Measurements from ENCODE around the gene PLA2G3.
A peak's percentile ranks its signal among the peaks of the same experiment; 100 is the strongest.
"Not testable (repeated sequence)": the region's sequence is repeated elsewhere in the genome, so short reads cannot be mapped to it uniquely, and the experiment has no call there.

The PLA2G3 gene, protein sequence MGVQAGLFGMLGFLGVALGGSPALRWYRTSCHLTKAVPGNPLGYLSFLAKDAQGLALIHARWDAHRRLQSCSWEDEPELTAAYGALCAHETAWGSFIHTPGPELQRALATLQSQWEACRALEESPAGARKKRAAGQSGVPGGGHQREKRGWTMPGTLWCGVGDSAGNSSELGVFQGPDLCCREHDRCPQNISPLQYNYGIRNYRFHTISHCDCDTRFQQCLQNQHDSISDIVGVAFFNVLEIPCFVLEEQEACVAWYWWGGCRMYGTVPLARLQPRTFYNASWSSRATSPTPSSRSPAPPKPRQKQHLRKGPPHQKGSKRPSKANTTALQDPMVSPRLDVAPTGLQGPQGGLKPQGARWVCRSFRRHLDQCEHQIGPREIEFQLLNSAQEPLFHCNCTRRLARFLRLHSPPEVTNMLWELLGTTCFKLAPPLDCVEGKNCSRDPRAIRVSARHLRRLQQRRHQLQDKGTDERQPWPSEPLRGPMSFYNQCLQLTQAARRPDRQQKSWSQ

DNA sequence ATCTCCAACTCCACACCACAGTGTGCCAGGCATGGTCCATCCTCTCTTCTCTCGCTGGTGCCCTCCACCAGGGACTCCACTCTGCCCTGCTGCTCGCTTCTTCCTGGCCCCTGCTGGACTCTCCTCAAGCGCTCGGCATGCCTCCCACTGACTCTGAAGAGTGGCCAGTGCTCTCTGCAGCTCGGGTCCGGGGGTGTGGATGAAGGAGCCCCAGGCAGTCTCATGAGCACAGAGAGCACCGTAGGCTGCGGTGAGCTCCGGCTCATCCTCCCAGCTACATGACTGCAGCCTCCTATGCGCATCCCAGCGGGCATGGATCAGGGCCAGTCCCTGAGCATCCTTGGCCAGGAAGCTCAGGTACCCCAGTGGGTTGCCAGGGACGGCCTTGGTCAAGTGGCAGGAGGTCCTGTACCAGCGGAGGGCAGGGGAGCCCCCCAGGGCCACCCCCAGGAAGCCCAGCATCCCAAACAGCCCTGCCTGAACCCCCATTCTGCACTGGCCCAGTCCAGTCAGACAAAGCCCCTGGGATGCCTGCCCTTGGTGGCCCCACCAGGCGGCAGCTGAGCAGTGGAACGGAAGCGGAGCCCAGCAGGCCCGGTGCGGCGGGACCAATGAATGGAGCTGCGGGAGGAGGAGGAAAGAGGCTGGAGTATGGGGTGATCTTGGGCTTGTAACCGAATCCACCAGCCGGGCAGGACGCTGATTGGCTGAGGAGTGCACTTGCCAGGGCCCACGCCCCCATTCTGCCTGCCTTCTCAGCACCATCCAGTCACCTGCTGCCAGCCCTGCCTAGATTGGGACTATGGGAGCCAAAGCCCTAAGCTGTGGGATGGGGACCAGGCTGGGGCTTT lies at the start of gene PLA2G3:
Gene PLA2G3, minus strand, starts transcription at position 643 of the 851 bp plus-strand sequence. Its CDS starts 154 bp downstream, at position 489.
- DNase-seq (ENCODE audit: low read depth) = no peak

DNA sequence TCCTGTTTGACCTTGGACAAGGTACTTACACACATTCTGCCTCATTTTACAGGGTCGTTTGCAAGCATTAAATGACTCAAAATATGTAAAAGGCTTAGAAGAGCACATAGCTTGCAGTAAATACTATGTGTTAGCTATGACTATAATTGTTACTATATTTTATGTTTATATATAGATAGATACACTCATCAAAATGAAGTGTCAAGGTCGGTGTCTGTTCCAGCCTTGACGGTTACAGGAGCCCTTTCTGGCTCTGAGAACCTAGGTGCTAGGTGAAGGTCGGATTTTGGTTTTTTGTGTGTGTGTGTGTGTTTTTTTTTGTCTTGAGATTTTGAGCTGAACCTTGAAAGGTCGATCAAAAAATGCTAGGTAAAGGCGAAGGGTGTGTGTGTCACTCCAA lies 47.3 kb upstream of the PLA2G3 start:
- DNase-seq (ENCODE audit: low read depth) = no peak

DNA sequence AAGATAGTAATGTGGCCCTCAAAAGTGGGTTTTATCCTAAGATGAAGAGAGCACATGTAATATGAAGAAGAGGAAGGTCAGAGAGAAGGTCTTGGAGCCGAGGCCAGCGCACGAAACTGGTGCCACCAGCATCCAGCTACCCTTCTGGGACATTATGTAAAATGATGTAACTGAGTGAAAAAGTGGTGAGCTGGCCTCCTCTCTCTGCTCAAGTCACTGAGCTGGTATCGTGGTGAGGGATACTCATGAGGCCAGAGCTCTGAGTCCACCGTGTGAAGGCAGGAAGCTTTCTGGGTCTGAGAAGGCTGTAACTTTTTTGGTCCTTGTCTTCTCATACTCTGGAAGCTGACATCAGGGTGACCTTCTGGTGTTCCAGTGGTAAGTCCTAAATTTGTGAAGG lies 44.7 kb upstream of the PLA2G3 start:
- DNase-seq (ENCODE audit: low read depth) = no peak

DNA sequence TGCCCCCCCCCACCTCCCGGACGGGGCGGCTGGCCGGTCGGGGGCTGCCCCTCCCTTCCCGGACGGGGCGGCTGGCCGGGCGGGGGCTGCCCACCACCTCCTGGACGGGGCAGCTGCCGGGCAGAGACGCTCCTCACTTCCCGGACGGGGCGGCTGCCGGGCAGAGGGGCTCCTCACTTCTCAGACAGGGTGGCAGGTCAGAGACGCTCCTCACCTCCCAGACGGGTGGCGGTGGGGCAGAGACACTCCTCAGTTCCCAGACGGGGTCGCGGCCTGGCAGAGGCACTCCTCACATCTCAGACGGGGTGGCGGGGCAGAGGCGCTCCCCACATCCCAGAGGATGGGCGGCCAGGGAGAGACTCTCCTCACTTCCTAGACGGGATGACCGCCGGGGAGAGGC lies 43.7 kb upstream of the PLA2G3 start:
- DNase-seq (ENCODE audit: low read depth) = no peak

DNA sequence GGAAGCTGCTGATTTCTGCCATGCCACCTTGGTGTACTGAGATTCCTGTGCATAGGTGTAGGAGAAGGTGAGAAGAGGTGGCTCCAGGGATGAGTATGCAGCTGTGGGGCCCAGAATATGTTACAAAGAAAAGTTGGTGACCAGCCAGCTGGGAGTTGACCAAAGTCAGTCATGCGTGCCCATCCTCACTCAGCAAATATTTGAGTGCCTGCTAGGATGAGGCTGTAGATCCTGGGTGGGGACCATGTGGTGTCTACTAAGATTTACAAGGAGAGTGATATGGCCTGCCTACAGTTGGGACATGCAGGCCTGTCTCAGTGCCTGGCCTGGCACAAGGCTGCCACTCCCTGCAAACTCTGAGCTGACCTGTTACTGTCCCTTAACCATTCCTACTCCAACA lies 39.0 kb upstream of the PLA2G3 start:
- peak; percentile 61 for DNase-seq (ENCODE audit: low read depth)

DNA sequence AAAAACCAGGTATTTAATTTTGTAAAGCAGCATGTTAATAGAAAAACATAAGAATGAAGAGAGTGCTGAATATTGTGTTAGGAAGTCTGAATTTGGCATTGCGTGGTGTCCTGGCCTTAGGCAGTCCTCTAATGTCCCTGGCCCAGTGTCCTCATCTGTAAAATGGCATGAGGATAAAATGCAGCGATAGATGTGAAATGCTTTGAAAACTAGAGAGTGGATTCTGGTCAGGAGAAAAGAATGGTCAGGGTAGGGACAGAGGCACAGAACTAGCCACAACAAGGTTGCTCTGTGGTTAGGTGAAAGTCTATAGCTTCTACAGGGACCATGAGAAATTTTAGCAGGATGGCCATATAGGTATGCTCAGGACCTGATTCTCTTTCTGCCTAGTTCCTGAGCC lies 38.6 kb upstream of the PLA2G3 start:
- no peak for DNase-seq (ENCODE audit: low read depth)

DNA sequence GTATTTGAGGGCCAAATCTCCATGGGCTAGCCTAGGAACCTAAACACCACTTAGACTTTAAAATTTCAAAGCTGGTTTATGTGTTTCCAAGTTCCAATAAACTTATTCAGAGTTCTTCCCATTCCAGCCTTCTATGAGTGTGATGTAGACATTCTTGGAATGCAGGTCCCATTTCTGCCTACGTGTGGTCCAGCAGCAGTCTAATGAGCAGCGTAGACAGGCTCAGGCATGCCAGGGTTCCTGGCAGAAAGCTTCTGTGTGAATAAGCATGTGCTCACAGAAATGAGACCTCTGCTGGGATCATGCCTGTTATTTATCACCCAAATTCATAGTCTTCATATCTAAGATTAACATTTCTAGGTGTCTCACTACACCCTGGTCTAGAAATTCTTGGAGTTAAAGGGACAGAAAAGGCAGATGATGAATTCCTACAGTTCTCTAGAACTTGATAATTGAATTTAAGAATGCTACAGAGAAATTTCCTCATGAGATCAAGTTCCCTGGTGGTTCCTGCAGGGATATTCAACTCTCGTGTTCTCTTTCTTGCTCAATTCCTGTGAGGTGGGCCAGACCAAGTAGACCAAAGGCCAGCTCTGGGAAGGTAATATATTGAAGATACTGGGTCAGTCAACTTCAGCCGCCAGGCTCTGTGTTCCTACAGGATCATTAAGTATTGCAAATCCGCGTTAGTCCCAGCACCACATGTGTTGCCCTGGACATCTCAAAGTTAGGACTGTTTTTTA lies 37.3 kb upstream of the PLA2G3 start:
- DNase-seq (ENCODE audit: low read depth) = peak; percentile 82

DNA sequence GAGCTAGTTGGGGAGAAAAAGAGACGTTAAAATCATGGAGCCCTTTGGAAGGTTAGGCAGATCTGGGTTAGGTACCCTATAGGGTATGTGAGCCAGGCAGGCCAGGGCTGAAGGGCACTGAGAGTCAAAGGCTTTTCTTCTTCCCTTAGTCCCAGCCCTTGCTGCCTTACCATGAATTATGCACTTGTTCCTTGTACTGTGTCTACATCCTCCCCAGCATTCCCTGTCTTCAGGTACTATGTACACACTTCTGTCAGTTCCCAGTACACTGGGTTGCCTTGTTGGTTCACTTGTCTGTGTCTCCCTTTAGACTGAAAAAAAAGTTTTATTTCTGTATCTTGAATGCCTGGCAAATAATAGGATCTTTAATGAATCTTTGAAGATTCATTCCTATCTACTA lies 36.6 kb upstream of the PLA2G3 start:
- DNase-seq (ENCODE audit: low read depth) = no peak

DNA sequence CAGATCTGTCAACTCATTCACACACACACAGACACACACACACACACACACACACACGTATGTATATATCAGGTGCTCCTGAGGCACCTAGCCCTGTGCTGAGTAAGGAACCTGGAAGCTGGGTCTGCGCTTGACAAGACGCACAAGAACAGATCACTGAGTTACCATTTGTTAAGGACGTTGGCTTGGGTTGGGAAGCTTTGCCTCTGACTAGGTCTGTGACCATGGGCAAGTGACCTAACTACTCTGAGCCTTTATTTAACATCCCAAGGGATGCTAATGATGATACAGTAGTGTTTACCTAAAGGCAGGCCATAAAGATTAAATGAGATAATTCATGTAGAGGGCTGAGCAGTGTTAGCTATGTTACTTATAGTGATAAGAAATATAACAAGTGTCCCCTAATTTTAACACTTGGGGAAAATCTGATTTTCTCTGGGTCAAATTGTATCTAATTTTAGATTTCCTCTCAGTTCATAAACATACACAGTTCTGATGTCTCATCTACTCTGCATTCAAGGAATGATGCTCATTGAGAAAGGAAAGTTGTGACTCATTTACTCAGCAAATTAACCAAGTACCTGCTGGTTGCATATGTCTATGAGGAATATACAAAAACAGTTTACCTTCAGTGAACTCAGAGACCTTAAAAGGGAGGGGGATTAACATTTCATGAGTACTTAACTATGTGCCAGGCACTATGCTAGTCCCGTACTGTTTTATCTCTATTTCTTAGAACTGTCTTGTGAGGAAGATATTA lies 33.3 kb upstream of the PLA2G3 start:
- no peak for DNase-seq (ENCODE audit: low read depth)

DNA sequence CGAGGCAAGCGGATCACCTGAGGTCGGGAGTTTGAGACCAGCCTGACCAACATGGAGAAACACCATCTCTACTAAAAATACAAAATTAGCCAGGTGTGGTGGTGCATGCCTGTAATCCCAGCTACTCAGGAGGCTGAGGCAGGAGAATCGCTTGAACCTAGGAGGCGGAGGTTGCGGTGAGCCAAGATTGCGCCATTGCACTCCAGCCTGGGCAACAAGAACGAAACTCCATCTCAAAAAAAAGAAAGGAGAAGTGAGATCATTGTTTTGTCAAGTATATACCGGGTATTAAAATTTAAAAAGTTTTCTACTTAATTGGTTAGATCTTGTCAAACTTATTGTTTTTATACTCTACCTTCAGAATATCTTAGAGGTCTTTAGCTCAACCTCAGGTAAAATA lies 31.4 kb upstream of the PLA2G3 start:
- not testable (repeated sequence) for DNase-seq (ENCODE audit: low read depth)

DNA sequence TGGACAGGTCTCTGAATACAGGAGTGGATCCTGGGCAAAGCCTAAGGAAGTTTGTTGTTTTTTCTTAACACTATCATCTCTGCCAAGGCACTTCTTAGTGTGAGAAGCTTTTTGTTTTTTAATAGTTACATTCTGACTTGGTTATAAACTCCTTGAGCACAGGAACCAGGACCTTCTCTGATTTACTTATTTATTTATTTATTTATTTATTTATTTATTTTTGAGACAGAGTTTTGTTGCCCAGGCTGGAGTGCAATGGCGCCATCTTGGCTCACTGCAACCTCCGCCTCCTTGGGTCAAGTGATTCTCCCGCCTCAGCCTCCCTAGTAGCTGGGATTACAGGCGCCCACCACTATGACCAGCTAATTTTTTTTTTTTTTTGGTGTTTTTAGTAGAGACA lies 30.7 kb upstream of the PLA2G3 start:
- DNase-seq (ENCODE audit: low read depth) = no peak

DNA sequence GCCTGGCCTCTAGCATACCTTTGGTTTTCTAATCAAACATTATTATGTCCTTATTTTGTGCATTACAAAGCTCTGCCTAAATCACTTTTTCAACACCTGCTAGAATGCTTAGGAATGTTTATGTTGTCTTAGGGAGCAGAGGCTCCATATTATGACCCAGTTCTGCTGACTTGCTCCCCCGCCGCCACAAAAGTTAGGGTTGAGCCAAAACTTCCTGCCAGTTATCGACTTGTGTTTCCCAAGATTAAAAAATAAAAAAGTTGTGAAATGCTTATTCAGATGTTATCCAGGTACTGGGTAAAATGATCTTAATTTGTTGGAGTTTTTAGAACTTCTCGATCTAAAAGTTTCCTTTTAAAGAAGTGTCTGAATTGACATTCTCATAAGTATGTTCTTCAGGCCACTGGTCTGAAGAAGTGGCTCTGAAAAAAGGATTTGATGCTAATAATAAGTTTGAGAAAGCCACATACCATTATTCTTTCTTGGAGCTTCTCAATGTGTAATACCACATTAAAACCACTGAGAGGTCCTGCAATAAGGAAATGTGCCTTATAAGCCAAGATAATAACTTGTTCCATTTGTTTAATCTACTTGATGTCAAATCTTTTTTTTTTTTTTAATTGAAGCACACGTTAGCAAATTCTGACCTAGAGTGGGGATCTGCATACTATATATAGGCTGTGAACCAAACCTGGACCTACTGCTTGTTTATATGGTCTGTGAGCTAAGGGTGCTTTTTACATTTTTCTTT lies 21.9 kb upstream of the PLA2G3 start:
- no peak for DNase-seq (ENCODE audit: low read depth)

DNA sequence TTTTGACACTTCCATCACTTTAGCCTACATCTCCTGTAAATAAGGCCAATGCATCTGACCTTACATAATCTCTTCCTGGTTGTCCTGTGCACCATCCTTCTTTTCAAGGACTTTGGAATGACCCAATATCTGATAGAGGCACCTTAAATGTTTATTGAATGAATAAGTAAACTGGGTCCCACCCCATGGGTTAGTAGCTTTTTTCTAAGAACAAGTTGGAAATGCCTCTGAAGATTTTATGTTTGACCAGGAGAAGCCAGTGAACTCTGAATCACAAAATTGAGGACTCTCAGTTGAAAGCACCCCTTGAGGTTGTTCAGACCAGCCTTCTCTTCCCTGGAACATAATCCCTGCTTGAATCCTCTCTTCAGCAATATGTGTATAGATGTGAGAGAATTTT lies 21.1 kb upstream of the PLA2G3 start:
- DNase-seq (ENCODE audit: low read depth) = no peak

DNA sequence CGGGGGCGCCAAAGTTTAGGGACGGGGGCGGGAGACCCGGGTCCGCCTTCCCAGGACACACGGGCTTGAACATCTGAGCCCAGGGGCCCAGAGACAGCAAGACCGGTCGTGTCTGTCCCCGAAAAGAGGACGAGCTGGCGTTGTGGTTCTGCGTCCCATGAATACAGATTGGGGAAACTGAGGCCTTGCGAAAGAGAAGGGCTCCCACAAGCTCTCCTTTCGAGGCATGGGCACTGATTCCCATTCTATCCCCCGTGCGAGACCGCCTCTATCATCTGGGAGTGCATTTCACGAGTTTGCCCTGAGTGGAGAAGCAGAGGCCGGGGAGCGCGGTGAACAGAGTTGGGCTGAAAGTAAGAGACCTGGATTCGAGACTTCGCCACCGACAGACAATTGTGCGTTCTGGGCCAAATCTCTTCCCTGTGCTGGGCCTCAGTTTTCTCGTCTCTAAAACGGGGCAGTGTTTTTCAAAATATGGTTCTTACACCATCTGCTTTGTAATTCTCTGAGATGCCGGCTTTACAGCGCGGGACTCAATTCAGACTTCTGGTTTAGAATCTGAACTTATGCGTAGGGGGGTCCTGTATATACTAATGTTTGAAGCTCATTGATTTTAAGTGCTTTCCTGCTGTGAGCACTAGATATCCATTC lies 20.1 kb upstream of the PLA2G3 start:
- no peak for DNase-seq (ENCODE audit: low read depth)

DNA sequence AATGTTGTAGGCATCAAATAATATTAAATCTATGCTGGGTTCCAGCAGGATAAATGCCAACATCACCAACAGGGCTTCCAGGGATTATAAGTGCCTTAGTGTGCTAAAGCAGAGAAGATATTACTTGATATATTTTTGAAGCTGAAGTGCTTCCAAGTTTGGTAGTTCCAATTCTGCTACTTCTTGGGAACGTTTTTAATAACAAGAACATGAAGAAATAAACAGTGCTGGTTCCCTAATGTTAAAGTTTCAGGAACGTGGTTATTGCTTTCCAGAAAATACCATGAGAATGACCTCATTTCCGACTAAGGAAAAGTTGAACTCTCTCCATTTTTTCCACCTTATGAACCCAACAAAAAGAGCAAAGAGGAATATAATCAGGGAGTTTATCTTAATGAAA lies 15.1 kb upstream of the PLA2G3 start:
- DNase-seq (ENCODE audit: low read depth) = no peak

DNA sequence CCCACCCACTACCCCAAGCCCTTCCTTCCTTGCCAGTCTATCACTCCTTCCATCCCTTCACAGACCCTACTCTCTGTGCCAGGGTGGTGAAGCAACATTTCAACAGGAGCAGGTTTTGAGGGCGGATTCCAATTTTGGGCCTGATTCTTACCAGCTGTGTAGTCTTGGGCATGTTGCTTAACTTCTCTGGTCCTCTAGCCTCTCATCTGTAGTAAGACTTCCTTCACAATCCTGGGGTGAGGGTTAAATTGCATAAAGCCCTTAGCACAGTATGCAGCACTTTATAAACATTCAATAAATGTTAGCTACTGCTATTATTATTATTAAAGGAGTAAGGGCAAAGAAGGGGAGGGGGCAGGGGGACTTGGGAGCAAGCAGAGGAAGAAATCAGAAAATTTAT lies 14.7 kb upstream of the PLA2G3 start:
- DNase-seq (ENCODE audit: low read depth) = no peak

DNA sequence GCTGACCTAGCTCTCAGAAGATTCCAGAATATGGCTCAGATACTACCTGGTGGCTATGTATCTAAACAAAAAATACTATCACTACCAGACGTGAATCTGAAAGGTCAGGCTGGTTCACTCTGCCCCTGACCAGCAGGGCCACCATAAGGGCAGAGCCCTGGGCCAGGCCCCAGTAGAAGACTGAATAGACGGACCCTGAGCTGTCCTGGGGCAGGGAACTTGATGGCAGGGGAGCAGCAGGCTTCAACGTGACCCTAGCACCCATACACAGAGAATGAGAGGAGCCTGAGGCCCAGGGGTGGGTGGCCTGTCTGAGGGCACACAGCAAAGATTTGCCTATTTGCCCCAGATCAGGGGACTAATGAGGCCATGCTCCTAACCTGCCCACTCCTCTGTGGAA lies 13.0 kb upstream of the PLA2G3 start:
- no peak for DNase-seq (ENCODE audit: low read depth)

DNA sequence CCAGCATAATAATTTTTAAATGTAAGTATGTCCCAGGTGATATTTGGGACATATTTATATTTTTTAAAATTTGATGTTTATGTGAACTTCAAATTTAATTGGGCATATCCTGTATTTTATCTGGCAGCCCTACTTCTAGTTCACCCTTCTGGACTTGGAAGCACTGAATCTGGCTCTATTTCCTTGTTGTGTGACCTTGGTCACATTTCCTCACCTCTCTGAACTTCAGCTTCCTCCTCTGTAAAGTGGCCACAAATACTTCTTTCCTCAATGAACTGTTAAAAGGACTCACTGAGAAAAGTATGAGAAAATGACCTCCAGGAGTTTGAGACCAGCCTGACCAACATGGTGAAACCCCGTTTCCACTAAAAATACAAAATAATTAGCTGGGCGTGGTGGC lies 11.6 kb upstream of the PLA2G3 start:
- DNase-seq (ENCODE audit: low read depth) = no peak

DNA sequence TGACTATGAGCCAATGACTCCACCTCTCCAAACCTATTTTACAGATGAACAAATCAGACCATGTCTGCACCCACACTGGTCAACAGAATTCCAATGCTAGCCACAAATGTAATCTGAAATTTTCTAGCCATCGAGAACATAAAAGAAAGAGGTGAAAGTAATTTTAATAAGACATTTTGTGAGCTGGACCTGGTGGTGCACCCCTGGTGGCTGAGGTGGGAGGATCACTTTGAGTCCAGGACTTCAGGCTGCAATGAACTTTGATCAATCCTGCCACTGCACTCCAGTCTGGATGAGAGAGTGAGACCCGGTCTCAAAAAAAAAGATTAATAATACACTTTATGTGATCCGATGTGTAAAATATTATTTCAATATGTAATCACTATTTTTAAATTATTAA lies 10.3 kb upstream of the PLA2G3 start:
- DNase-seq (ENCODE audit: low read depth) = no peak

DNA sequence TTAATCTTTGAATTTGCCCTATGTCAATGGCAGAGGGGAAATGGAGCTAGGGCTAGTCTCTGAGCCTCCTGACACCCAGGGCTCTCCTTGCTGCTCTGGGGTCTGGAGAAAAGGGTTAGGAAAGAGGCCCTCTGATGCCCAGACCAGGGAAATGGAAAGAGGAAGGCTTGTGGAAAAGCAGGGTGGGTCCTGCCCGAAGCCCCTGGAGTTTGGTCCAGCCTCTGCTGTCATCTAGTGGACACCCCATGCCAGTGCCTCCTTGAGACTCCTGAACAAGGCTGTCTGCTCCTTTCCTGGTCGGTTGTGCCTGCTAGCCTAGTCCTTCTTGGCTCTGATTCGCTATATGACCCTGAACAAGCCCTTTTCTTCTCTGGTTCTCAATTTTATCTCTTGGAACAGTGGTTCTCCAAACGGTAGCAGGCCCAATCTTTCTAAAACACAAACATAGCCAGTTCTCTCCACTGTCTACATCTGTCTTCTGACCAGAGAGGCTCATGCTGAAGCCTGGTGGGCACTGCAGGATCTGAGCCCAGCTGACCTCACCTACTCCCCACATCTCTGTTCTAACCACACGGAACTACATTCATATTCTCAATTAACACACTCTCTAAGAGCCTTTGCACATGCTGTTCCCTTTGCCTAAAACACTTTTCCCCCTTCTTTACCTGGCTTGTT lies 8.8 kb upstream of the PLA2G3 start:
- DNase-seq (ENCODE audit: low read depth) = no peak
